ENCODE results near the gene PID1.

The PID1 gene

DNA sequence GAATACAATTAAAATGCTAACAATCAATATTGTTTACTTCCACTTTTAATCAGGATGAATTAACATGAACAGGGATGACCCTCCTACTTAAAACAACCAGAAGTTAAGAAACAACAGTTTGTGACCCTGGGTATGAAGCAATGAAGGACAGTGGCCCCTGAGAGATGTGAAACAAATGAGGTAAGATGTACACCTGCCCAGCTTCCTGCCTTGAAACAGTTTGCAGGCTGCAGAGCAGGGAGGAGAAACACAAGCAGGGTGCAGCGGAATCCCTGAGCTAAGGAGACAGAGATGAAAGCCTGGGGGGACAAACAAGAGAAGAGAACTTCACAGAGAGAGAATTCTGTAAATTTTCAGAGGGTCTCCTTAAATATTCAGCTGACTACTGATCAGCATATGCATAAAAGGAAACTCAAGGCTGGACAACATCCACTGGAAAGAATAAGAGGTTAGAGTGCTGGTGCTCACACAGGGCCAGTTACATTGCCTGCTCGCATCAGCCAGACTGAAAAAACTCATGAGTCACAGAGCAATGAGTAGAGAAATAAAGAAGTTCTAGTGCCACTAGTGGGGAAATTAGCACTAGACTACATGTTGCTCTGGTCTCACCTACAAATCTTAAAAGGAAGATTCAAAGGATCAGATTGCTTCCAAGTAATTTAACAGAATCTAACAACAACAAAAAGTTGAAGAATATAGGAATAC, 106.4 kb downstream of the PID1 start:
- DNase-seq (ENCODE audit: low read depth): no peak

DNA sequence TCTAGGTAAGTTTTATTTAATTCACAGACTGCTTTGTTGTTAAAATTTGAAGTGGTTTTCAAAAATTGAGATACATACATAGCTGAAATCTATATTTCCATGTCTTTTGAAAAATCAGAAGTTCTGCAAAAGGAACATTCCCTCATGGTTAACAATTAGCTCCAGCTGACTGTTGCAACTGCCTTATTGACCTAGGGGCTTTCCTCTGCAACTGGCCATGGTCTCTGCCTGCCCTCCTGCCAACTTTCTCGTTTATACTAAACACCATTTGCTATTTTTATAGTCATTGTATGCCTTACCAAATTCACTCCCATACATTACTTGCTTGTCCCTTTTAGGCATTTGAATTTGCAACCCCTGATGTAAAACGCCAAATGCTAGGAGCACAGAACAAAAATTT, 107.2 kb downstream of the PID1 start:
- DNase-seq (ENCODE audit: low read depth): no peak

DNA sequence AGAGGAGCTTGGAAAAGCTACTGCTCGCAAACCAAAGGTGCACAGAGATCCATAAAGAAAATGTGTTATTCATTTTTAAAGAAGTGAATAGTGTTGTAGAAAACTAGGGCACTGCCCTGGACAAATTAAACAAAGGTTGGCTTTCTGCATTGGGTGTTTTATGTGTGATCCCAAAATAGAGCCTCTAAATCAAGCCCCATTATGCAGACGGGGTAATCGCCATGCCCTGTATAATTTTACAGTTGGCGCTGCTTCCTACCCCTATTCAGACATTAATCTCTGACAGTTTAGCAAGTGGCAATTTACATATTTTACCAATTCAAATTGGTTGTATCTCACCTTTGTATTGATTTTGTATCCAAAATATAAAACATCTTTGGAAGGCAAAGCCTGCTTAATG, 109.1 kb downstream of the PID1 start:
- DNase-seq (ENCODE audit: low read depth): no peak

DNA sequence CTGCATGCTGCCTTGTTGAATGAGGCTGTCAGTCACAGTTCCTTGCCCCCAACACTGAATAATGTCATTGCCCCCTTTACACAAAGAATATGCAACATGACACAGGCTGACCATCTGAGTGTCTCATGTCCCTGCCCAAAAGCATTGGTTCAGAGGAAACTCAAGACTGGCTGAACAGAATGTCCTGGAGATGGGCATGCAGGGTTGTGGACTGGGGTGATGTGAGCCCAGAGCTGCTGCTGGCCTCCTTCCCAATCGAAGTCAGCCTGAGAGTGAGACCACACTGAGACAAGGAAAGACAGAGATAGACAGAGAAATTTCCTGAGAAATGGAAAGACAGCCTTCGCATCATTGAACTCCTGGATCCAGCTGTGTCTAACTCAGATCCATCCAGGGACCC, 110.1 kb downstream of the PID1 start:
- no peak for DNase-seq (ENCODE audit: low read depth)

DNA sequence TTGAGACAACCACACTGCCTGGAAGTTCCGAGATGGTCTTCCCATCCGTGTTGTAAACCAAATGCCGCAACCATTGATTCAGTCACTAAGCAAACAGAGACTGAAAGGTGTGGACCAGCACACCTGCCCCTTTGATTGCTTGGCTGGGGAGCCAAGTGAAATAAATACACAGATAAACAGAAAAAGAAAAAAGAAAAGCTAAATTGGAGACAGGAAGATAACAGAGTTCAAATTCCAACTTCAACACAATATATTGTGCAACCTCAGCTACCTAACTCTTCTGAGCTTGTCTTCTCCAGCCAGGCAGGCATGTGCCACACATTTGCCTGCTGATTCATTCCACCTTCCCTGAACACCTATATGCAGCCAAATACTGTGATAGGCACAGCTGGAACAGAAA, 110.9 kb downstream of the PID1 start:
- DNase-seq (ENCODE audit: low read depth): no peak

DNA sequence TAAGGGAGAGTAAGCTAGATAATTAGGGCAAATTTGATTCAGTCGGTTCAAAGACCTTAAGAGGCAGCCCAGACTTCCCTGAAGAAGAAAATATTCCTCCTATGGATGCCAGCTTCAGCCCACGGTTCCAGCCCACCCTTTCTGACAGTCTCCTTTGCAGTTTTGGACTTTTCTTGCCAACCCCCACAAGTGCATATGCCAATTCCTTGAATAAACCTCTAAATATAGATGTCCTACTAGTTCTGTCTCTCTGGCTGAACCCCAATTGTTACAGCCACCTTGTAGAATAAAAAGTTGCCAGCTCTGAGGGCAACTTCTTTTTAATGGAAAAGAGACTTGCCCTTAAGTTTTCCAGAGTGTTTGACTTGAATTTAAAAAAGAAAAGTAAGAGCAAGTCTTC, 111.7 kb downstream of the PID1 start:
- no peak for DNase-seq (ENCODE audit: low read depth)

DNA sequence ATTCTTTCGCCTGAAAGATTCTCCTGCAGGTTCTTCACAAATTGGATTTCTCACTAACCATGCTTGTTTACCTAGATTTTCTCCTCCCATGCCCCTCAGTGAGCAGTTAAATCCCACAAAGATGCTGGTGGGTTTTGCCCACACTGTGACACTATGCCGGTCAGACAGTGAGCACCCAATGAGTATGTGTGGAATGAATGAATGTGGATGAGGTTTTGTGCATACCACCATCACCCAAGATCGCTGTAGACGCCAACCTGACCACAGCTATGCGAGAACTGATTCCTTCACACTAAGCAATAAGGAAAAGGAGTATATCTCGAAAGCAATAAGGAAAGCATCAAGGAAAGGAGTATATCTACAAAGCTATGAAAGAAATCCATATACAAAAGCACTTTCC, 116.7 kb downstream of the PID1 start:
- no peak for DNase-seq (ENCODE audit: low read depth)

DNA sequence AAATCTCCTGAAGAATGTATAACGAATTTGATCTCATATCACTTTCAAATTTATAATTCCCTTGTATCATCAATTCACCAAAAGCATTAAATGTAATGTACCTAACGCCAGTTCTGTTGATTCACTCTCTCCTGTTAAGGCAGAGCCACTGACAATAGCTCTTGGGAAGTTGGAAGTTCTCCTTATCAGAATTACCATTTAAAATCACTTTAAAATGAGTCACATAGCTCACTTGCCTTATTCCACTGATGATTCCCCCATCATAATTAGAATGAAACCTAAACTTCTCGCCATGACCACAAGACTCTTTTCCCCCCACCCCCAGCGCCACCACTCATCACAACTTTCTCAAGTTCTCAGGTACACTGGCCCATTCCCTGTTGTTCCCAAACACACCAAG, 117.1 kb downstream of the PID1 start:
- DNase-seq (ENCODE audit: low read depth): no peak

DNA sequence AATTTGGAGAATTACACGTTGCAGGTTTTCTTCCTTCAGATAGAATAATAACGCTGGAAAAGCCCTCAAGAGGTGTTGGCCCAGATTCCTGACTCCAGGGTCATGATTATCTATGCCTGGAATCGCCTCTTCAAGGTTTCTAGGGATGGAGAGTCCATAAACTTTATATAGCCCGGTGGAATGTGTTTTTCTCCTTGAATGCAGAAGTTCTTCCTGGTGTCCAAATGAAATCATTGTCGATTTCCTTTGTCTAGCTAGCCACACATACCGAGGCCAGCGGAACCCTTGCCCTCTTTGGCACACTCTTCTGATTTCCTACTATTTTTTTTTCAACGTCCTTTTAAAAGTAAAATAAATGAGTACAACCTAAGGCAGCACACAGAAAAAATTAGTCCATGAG, 117.8 kb downstream of the PID1 start:
- no peak for DNase-seq (ENCODE audit: low read depth)

DNA sequence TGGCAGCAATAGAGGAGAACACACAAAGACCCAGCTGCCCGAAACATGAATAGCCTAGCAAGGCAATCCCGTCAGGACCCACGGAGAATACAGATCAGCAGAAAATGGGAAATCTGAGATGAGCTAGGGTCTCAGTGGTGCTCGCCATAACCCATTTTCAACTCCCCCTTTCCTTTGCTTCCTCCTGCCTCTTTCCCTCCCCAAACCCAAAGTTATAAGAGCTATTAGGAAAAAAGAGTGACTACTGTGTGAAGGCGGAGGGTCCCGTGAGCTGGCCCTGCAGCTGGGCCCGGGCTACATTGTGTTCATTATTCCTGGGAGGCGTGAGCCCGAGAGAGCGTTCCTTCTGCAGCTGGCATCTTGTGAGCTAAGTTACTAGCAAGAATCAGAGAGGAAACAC, 118.4 kb downstream of the PID1 start:
- no peak for DNase-seq (ENCODE audit: low read depth)

DNA sequence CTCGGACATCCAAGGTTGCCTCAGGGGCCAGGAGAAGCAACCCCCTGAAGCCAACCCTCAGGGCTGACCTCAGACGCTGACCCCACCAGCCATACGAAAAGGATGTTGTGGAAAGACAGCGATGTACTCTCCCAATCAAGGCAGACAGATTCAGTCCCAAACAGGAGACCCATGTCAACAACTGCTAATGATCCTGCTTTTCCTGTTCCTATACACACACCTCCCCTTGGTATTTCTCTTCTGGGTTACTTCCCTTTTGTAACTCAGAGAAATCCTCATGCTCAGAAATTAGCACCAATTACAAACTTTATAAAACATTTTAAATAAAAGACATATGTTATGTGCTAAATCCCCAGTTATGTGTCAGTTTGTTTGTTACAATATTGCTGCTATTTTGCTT, 120.8 kb downstream of the PID1 start:
- no peak for DNase-seq (ENCODE audit: low read depth)

DNA sequence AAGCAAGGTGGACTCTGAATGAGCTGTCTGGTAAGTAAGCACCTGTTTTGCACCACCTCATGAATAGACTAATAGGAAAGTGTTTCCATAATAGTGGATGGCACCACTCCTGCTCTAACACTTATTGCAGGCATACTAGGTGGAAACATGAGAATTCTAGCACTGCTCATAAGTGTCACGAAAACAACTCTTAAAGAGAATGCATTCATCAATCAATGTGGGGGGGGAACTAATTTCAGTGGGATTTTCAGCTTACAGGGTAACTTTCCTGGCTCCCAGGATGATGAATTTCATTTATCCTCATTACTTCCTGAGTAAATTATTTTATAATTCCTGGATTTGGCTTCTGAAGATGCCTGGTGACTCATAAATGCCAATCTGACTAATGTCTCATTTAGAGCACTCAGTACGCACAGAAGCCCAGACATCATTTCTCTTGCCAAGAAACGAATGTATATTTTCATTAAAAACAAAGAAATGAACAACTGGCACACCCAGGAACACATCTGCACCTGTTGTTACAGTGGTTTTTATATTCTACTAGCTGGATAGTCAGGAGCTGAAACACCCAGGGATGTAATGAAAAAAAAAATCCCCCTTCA, 129.6 kb downstream of the PID1 start:
- DNase-seq (ENCODE audit: low read depth): no peak

DNA sequence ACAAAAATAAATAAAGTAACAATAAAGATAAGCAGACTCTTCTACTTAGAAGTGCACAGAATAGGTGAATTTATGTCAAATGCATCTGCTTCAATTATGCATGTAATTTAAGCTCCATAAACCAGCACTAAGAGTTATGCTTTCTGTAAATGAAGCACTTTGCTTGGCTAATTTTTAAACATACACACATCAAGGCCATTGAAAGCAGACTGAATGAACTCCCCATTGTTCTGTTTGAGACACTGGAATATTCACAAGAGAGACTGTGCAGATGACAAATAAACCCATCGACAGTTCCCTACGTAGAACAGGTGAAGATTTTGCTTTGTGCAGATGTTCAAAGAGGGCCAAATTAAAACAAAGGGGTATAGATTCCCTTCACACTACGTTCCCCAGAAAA, 133.4 kb downstream of the PID1 start:
- no peak for DNase-seq (ENCODE audit: low read depth)

DNA sequence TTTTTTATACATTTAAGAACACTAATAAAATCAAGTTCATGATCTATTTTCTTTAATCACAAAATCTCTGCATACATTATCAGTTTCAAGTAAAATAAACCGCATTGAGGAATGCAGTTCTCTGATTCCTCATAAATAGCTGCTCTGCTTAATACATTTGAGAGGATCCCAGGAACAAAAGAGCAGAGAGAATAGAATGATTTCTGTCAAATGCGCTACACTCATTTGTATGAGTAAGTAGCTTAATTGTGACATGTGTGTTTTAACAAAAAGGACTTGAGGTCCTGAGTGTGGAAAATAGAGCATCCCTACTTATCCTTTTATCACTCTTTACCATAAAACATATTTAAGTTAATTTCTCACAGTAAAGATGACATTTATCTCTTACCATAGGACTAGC, 134.0 kb downstream of the PID1 start:
- DNase-seq (ENCODE audit: low read depth): no peak

DNA sequence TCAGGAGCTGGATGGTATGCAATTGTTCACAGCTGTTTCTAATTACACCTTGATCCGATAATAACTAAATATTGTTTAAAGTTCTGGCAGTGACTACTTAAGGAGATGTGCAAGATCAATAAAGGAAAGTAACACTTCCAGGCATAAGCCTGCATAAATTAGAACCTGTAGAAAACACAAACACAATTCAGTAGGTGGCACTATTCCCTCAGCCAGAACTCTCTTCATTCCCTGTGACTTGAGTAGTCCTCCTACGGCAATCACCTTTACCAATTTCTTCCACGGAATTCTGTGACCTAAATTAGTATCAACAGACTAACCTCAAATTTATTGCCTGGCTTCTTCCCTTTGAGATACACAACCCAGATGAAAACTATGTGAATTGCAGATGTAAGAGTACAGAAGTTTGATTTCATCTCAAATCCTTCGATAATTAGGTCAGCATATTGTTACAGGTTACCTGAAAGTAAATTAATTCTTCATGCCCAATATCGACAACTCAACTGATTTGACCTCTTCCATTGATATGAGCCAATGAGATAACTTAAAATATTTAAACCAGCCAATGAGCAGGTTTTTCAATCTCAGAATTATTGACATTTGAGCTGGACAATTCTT, 137.8 kb downstream of the PID1 start:
- DNase-seq (ENCODE audit: low read depth): no peak

DNA sequence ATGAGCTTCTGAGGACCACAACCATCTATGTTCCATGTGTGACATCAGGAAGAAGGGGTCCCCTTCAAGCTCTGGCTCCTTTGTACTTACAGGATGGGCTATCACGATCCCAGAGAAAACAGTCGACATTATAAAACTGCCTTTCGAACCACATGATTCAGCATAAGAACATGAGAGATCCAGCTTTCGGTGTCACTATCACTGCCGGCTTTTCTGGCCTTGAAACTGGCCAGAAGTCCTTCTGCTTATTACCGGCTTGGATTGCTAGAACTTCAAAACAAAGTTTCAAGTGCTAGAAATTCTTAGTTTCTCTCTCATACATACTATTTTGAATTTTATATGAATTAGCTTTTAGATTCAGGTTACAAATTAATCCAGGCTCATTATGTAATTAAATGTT, 138.9 kb downstream of the PID1 start:
- no peak for DNase-seq (ENCODE audit: low read depth)

DNA sequence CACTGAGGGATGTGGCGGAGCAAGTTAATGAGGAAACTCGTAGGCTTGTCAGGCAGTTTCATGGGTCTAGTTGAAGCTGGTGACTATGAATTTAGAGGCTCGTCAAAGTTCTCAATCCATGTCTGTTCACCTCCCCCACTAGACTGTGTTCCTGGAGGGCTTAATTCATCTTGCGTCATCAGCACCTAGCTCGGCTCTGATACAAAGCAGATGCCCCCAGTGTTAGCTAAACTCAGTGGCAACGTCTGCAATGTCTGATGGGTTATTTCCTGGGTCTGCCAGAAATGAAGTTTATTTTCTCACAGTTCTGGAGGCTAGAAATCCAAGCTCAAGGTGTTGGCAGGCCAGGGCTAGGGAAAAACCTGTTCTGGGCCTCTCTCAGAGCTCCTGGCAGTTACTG, 140.6 kb downstream of the PID1 start:
- DNase-seq (ENCODE audit: low read depth): no peak

DNA sequence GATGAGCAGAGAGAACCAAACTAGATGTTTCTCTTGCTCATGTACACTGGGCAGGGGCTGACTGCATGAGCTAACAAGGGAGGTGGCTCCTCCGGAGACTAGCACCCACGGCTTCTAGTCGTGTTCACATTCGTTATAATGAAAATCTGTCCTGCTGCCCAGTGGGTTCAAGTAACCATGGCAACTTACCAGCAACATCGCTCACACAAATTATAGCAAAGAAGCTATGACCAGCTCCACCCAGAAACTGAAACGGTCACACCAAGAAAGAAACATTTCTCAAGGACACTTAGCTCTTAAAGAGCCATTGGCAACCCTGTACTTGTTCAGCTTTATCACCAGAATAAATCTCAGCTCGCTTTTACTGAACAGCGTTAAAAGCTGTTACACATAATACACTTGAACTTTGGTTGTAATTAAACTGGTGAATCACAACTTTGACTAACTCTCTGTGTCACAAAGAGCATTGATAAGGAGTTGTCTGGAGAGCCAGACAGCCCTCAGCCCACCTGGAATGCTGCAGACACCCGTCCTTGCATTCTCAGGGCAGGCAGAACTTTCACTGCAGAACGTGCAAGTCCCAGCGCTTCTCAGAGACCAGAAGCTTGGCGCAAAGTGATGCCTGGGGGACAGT, 141.2 kb downstream of the PID1 start:
- no peak for DNase-seq (ENCODE audit: low read depth)

DNA sequence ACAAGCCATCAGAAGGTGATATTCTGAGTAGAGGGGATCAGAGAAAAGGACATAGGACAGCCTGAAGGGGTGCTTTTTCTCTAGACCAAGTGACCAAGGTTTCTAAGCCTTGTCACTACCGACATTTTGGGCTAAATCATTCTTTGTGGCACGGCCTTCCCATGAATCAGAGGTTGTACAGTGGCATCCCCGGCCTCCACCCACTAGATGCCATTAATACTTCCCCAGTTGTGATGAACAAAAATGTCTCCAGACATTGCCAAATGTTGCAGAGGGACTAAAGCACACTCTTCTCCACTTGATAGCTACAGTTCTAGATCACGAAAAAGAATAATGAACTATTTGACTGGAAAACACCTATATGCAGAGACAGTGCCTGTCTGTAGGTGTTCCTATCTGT, 143.6 kb downstream of the PID1 start:
- DNase-seq (ENCODE audit: low read depth): no peak

DNA sequence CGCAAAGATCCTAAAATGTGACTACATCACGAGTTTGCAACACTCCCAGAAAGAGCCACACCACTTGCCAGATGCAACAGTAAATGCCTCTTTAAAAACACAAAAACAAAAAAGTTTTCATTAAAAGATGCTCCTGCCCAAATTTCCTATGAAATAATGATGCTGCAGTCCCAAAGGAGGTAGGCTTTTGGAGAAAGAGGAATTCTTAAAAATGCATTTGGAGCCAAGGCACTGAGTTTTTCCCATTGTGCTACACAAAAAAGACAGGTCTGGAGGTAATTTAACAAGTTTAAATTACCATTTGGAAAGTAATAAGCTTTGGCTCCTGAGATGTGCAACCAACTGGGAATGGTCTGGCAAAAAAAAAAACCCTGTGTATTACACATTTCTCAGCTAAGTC, 145.0 kb downstream of the PID1 start:
- no peak for DNase-seq (ENCODE audit: low read depth)

DNA sequence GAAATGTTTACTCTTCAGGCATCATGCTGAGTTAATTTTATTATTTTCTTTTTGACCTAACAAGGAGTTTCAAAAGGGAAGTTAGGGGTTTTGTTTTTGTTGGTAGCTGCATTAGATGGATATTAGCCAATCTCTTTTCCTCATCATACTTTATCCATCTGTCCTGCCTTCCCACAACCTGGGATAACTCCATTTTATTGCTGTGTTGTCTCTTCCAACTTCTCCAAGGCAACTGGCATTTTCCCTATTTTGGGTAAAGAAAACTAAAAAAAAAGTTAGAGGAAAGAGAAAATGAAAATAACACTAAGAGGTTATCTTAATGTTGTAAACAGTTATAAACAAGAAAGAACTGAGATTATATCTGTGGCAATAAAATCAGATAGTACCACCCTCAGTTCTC, 147.0 kb downstream of the PID1 start:
- DNase-seq (ENCODE audit: low read depth): no peak

DNA sequence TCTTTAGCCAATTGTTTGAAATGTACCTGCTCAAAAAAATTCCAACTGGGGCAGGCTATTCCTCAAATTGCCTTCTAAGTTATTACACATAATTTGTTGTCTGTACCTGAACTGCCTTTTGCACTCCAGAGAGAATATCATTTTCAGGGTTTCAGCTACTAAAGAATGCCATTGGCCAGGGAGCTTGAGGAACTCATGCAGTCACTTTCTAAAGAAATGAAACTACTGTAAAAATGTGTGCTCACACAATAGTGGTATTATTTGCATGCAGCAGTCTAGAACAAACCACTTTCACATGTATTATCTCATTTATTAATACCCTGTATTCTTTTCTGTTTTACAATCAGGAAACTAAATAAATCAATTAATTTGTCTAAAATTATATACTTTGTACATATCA, 152.2 kb downstream of the PID1 start:
- no peak for DNase-seq (ENCODE audit: low read depth)

DNA sequence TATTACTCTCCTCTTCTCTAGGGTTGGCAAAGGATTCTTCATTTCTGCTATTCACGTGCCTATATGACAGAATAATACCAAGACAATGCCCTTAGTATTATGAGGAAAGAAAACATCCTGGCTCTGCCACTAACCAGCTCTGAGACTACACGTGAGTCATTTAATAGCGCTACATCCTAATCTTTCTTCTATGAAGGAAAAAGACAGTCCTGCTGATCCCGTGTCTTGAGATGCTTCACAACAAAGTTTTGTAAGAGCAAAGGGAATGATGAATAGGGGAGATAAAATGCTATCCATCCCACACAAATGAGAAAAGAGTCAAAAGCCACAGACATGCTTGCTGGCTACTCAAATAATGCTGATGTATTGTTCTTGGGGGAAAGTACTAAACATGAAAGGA, 152.8 kb downstream of the PID1 start:
- DNase-seq (ENCODE audit: low read depth): no peak

DNA sequence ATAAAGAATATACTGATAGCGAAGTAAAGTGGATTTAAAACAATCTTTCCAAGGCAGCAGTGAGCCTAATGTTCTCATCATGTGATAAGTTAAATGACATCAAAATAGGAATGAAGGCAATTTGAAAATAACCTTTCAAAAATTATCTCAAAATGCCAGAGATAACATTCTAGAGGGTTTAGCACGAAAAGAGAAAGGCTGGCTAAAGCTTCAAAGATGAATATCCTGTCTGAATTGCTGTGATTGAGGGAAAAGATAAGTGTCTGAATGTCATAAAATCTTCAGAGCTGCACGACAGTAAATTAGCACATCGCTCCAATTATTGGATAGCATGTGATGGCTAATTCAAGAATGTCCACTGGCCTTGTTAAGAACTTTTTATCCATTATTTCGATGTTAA, 159.3 kb downstream of the PID1 start:
- DNase-seq (ENCODE audit: low read depth): no peak

Measured in stimulated activated CD8-positive, alpha-beta memory T cell treated with anti-CD3 and anti-CD28 coated beads, Interleukin-7, amount 100 ng/mL, for 24 hours (primary cell).